ENCODE data around the gene EDEM2.
"Not testable (repeated sequence)": the region's sequence is repeated elsewhere in the genome, so short reads cannot be mapped to it uniquely, and the experiment has no call there.

EDEM2 gene, protein sequence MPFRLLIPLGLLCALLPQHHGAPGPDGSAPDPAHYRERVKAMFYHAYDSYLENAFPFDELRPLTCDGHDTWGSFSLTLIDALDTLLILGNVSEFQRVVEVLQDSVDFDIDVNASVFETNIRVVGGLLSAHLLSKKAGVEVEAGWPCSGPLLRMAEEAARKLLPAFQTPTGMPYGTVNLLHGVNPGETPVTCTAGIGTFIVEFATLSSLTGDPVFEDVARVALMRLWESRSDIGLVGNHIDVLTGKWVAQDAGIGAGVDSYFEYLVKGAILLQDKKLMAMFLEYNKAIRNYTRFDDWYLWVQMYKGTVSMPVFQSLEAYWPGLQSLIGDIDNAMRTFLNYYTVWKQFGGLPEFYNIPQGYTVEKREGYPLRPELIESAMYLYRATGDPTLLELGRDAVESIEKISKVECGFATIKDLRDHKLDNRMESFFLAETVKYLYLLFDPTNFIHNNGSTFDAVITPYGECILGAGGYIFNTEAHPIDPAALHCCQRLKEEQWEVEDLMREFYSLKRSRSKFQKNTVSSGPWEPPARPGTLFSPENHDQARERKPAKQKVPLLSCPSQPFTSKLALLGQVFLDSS

DNA sequence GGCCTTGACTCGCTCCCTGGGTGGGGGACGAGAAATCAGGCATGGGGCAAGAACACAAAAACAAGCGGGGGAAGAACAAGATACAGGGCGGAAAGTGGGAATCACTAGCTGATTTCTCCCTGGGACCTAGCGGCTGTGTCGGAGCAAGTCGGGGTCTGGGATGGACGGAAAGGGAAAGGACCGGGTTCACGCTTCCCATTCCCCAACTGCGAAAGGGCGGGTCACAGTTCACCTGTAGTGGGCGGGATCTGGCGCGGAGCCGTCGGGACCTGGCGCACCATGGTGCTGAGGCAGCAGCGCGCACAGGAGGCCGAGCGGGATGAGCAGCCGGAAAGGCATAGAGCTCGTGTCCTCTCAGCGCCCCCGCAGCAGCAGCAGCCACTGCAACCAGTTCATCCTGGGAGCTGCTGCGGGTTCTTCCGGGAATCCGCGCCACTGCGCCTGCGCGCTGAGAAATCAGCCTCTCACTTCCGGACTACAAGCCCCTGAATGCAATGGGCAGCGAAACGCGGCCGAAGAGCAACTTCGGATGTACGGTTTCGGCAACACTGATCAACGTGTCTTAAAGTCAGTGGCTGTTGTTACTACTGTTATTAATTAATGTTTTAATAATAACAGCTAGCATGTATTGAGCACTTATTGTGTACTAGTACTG is at the start of gene EDEM2:
EDEM2 (minus strand) TSS at position 417 of the 655 bp plus-strand sequence; CDS start at position 339, 78 bp downstream.
- peak within 1 kb of the TSS; percentile 98 for H3K4me3 Mint-ChIP-seq
- H3K4me1 Mint-ChIP-seq = peaks cover 25% of the 10 kb centered on the region
- peaks cover 13% of the 10 kb centered on the region for H3K36me3 Mint-ChIP-seq (ENCODE audit: low read depth)
- H3K27ac Mint-ChIP-seq = peak within 1 kb of the TSS; percentile 96
- no peaks in the 10 kb centered on the region for H3K9me3 Mint-ChIP-seq
- ATAC-seq (peak; percentile 89), DNase-seq (peak; percentile 95)
- H3K27me3 Mint-ChIP-seq = no peaks in the 10 kb centered on the region

DNA sequence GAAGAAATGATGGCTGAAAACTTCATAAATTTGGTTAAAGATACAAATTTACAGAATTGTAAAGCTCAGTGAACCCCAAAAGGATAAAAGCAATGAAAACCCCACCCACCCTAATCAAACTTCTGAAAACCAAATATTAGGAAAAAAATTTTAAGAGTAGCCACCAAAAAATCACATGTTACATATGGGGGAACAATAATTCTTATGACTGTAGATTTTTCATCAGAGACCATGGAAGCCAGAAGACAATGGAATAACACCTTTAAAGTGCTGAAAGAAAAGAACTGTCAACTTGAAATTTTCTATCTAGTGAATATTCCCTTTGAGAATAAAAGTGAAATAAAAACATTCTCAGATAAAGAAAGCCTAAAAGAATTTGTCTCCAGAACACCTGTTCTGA is 49.2 kb upstream of the EDEM2 start:
- H3K4me1 Mint-ChIP-seq = no peaks in the 10 kb centered on the region

DNA sequence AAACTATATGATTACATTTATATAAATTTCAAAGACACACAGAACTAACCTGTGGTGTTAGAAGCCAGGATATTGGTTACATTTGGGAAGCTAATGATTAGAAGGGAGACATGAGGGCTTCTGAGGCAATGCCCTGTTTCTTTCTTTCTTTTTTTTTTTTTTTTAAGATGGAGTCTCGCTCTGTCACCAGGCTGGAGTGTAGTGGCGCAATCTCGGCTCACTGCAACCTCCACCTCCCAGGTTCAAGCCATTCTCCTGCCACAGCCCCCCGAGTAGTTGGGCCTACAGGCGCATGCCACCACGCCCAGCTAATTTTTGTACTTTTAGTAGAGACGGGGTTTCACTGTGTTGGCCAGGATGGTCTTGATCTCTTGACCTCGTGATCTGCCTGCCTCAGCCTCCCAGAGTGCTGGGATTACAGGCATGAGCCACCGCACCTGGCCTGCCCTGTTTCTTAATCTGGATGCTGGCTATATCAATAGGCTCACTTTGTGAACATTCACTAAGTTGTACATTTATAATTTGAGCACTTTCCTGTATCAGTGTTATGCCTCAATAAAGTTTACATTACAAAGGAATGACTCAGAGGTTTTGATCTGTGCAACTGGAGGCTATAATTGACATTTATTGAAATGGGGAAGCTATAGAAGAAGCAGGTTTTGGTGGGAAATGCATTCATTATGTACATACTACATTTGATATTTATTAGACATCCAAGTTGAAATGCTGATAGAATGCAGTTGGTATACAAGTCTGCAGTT is 46.1 kb upstream of the EDEM2 start:
- not testable (repeated sequence) for H3K27me3 Mint-ChIP-seq, H3K4me1 Mint-ChIP-seq, H3K27ac Mint-ChIP-seq, ATAC-seq, DNase-seq, H3K4me3 Mint-ChIP-seq
- peaks cover 18% of the 10 kb centered on the region for H3K9me3 Mint-ChIP-seq
- peaks cover 18% of the 10 kb centered on the region for H3K36me3 Mint-ChIP-seq (ENCODE audit: low read depth)

More for the DNA sequence above, 49.2 kb upstream of the EDEM2 start:
- peaks cover 18% of the 10 kb centered on the region for H3K9me3 Mint-ChIP-seq
- DNase-seq (no peak), ATAC-seq (no peak)
- H3K36me3 Mint-ChIP-seq (ENCODE audit: low read depth) = peaks cover 21% of the 10 kb centered on the region
- no peaks in the 10 kb centered on the region for H3K27me3 Mint-ChIP-seq
- H3K27ac Mint-ChIP-seq = no peak overlapping the region
- no peak overlapping the region for H3K4me3 Mint-ChIP-seq

DNA sequence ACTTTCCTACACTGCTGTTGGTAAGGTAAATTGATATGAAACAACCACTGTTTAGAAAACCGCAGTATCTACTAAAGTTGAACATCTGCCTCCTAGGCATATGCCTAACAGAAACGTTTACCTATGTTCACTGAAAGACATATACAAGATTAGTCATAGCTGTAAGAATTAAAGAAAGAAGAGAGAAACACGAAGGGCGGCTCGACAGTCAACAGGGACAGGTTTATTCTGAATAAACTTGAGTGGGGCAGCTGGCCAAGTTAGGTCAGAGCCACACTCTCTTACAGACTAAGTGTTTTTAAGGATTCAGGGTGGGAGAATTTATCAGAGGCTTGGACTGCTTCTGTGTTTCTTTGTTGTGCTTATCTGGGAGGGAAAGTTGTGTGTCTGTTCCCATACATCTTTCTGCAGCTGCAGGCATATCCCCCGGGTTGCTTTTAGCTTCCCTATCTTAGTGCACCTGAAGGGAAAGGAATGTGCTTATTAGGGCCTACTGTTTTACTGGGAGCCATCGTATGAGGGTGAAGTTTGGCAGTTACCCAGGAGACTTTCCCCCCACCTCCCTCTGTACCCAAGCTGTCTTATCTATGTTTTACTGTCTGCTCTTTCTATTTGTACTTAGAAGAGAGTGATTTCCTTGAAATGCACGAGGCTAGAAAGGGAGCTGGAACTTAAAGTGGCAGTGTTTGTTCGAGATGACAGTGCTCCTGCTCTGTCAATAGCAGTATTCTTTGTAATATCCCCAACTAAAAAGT is 45.2 kb upstream of the EDEM2 start:
- no peak overlapping the region for H3K4me3 Mint-ChIP-seq
- no peaks in the 10 kb centered on the region for H3K27me3 Mint-ChIP-seq
- H3K9me3 Mint-ChIP-seq = peaks cover 17% of the 10 kb centered on the region
- H3K36me3 Mint-ChIP-seq (ENCODE audit: low read depth) = peaks cover 17% of the 10 kb centered on the region
- H3K27ac Mint-ChIP-seq = no peak overlapping the region
- ATAC-seq (no peak), DNase-seq (no peak)
- no peaks in the 10 kb centered on the region for H3K4me1 Mint-ChIP-seq

DNA sequence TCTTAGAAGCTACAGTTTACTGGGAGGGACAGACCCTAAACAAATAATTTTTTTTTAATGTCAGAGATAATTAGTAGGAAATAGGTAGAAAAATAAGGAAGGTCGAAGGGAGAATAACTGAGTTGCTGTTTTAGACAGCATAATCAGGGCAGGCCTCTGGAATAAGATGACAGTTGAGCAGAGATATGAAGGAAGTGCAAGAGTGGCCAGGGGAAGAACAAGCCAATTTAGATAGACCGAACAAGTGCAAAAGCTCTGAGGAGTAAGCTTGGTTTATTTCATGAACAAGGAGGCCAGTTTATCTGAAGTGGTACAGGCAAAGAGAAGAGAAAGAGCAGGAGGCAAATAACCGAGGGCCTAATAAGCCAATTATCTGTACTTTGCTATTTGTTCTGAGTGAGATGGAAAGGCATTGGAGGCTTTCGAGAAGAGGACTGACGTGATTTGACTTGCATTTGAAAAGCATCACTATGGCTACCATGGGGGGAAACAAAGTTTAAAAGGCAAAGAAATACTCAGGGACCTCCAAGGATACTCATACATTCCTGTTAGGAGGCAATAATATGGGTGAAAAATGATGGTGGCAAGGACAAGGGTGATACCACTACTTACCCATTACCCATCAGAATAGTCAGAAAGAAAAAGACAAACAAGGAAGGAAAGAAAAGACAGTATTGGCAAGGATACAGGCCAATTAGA is 44.4 kb upstream of the EDEM2 start:
- peaks cover 10% of the 10 kb centered on the region for H3K9me3 Mint-ChIP-seq
- no peak for DNase-seq
- no peaks in the 10 kb centered on the region for H3K27me3 Mint-ChIP-seq
- H3K4me1 Mint-ChIP-seq = no peaks in the 10 kb centered on the region
- peaks cover 10% of the 10 kb centered on the region for H3K36me3 Mint-ChIP-seq (ENCODE audit: low read depth)
- no peak for ATAC-seq
- H3K27ac Mint-ChIP-seq = no peak overlapping the region
- no peak overlapping the region for H3K4me3 Mint-ChIP-seq

DNA sequence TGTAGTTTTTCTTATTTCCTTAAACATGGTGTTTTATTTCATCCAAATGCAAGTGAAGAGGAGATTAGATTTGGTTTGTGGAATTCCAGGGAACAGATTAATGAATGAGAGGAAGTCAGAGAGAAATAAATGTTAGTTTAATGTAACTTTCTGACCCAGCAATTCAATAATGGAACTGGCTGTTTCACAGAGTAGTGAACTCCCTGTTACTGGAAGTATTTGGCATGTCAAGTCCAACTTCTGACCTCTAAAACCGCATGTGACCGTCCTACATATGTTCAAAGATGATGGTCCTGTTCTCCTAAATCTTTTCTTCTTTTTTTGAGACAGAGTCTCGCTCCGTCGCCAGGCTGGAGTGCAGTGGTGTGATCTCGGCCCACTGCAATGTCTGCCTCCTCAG is 43.4 kb upstream of the EDEM2 start:
- peaks cover 6% of the 10 kb centered on the region for H3K9me3 Mint-ChIP-seq
- no peak for DNase-seq
- no peaks in the 10 kb centered on the region for H3K4me1 Mint-ChIP-seq
- H3K36me3 Mint-ChIP-seq (ENCODE audit: low read depth) = peaks cover 5% of the 10 kb centered on the region
- H3K4me3 Mint-ChIP-seq = no peak overlapping the region
- no peaks in the 10 kb centered on the region for H3K27me3 Mint-ChIP-seq
- no peak for ATAC-seq
- H3K27ac Mint-ChIP-seq = no peak overlapping the region

DNA sequence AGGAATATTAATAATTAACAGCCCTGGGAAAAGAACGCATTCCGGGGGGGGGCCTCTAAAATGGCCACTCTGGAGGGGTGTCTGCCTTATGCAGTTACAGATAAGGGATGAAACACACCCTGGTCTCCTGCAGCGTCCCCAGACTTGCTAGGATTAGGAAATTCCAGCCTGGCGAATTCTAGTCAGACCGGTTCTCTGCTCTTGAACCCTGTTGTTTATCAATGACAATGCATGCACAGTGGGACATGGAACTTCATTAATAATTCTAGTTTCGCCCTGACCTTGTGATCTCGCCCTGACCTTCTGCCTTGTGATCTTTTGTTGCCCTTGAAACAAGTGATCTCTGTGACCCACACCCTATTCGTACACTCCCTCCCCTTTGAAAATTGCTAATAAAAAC is 42.1 kb upstream of the EDEM2 start:
- H3K27ac Mint-ChIP-seq; ATAC-seq; H3K4me3 Mint-ChIP-seq; H3K4me1 Mint-ChIP-seq; DNase-seq; H3K27me3 Mint-ChIP-seq; H3K9me3 Mint-ChIP-seq; H3K36me3 Mint-ChIP-seq (ENCODE audit: low read depth): not testable (repeated sequence)

- DNase-seq (no peak), ATAC-seq (no peak)
- Mint-ChIP-seq H3K36me3 (ENCODE audit: low read depth) (no peaks in the 10 kb centered on the region), H3K9me3 (no peaks in the 10 kb centered on the region), H3K4me1 (no peaks in the 10 kb centered on the region), H3K27ac (no peak overlapping the region), H3K4me3 (no peak overlapping the region), H3K27me3 (no peaks in the 10 kb centered on the region)
These were observed 40.6 kb upstream of the EDEM2 start for GRCh38 chr20:35187584-35188190.

GRCh38 chr20:35186691-35187289 is 39.7 kb upstream of the EDEM2 start:
- ATAC-seq; DNase-seq; H3K27ac Mint-ChIP-seq; H3K27me3 Mint-ChIP-seq; H3K36me3 Mint-ChIP-seq (ENCODE audit: low read depth); H3K4me1 Mint-ChIP-seq; H3K9me3 Mint-ChIP-seq; H3K4me3 Mint-ChIP-seq: not testable (repeated sequence)

DNA sequence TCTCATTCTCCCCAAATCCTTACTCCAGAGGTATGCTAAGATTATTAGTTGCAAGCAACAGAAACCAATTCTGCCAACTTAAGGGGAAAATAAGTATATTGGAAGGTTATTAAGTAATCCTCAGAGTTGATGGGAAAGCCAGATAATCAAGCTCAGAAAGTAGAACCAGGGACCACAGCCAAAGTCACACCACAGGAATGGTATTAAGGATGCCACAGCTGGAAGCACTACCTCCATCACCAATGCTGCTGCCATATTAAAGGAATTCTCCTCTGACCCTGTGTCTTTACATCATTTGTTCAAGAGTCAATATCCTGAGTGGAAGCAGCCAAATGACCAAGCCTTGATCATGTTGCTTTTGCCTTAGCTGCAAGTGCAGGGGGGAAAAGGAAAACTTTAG is 34.6 kb upstream of the EDEM2 start:
- H3K36me3 Mint-ChIP-seq (ENCODE audit: low read depth) = peaks cover 5% of the 10 kb centered on the region
- no peak overlapping the region for H3K27ac Mint-ChIP-seq
- ATAC-seq (no peak), DNase-seq (no peak)
- H3K27me3 Mint-ChIP-seq = no peaks in the 10 kb centered on the region
- no peak overlapping the region for H3K4me3 Mint-ChIP-seq
- no peaks in the 10 kb centered on the region for H3K9me3 Mint-ChIP-seq
- no peaks in the 10 kb centered on the region for H3K4me1 Mint-ChIP-seq

- Mint-ChIP-seq H3K27me3 (no peaks in the 10 kb centered on the region), H3K36me3 (ENCODE audit: low read depth) (peaks cover 5% of the 10 kb centered on the region), H3K4me1 (no peaks in the 10 kb centered on the region), H3K9me3 (no peaks in the 10 kb centered on the region), H3K27ac (no peak overlapping the region), H3K4me3 (no peak overlapping the region)
- DNase-seq (no peak), ATAC-seq (no peak)
These were observed 33.1 kb upstream of the EDEM2 start for GRCh38 chr20:35180266-35180665.

DNA sequence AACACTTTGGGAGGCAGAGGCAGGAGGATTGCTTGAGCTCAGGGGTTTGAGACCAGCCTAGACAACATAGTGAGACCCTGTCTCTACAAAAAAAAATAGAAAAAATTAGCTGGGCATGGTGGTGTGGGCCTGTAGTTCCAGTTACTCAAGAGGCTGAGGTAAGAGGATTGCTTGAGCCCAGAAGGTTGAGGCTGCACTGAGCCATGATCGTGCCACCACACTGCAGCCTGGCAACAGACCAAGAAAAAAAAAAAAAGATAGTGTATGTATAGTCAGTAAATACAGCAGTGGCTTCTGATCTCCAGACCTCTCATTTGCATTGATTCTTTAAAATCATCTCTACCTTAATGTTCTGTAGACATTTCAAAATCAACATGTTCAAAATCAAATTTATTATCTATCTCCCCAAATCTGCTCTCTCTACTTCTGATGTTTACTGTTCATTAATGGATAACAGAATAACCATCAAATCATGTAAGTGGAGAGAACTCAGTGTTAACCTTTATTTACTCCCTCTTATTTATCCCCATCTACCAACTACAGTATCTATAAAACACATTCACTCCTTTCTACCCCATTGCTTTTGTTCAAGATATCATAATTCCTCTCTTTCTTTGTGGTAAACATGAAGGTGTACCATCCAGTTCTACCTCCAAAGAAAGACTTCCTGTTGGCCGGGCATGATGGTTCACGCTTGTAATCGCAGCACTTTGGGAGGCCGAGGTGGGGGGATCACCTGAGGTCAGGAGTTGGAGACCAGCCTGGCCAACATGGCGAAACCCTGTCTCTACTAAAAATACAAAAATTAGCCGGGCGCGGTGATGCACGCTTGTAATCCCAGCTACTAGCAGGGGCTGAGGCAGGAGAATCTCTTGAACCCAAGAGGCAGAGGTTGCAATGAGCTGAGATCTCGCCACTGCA is 32.4 kb upstream of the EDEM2 start:
- no peak for ATAC-seq
- Mint-ChIP-seq H3K27ac (no peak overlapping the region), H3K4me3 (no peak overlapping the region), H3K27me3 (no peaks in the 10 kb centered on the region), H3K36me3 (ENCODE audit: low read depth) (peaks cover 5% of the 10 kb centered on the region), H3K9me3 (no peaks in the 10 kb centered on the region), H3K4me1 (no peaks in the 10 kb centered on the region)
- no peak for DNase-seq

Data from activated naive CD8-positive, alpha-beta T cell treated with anti-CD3 and anti-CD28 coated beads, Interleukin-2, amount 50 U/mL, for 24 hours (primary cell).